HG03175 (cell line): ENCODE measurements around the gene PWP1.
"Not testable (repeated sequence)": the region's sequence is repeated elsewhere in the genome, so short reads cannot be mapped to it uniquely, and the experiment has no call there.

ENCODE experiments used
- ATAC-seq: cut with Tn5 transposase; IDR thresholded peaks from one replicate; pipeline ENCODE4 v1.9.1; 2021; ENCODE audit warnings: mild to moderate bottlenecking, moderate library complexity; ENCODE audit not compliant: unreplicated experiment

The PWP1 gene

GRCh38 chr12:107667464-107667863 lies 18.1 kb upstream of the PWP1 start:
- no peak for ATAC-seq

- ATAC-seq: no peak
Measured at GRCh38 chr12:107668320-107669098, 17.1 kb upstream of the PWP1 start.

- ATAC-seq: no peak
Measured at GRCh38 chr12:107669946-107670345, 15.7 kb upstream of the PWP1 start.

GRCh38 chr12:107670999-107671643 lies 14.5 kb upstream of the PWP1 start:
- ATAC-seq: no peak

- ATAC-seq: no peak
Measured at GRCh38 chr12:107677671-107678070, 7.9 kb upstream of the PWP1 start.

- ATAC-seq: no peak
Measured at GRCh38 chr12:107679336-107679735, 6.3 kb upstream of the PWP1 start.

- ATAC-seq: no peak
Measured at GRCh38 chr12:107681455-107681835, 4.2 kb upstream of the PWP1 start.

GRCh38 chr12:107681836-107682820 lies 3.5 kb upstream of the PWP1 start:
- no peak for ATAC-seq

- no peak for ATAC-seq
Measured at GRCh38 chr12:107684029-107684795, 1.4 kb upstream of the PWP1 start.

GRCh38 chr12:107684990-107685359 lies 624 bp upstream of the PWP1 start:
- no peak for ATAC-seq

- ATAC-seq: not testable (repeated sequence)
Measured at GRCh38 chr12:107695772-107696171, 10.2 kb downstream of the PWP1 start.

GRCh38 chr12:107702106-107702505 lies 16.5 kb downstream of the PWP1 start:
- ATAC-seq: no peak

- ATAC-seq: no peak
Measured at GRCh38 chr12:107704041-107704440, 18.4 kb downstream of the PWP1 start.

- ATAC-seq: not testable (repeated sequence)
Measured at GRCh38 chr12:107705522-107705921, 19.9 kb downstream of the PWP1 start.

- ATAC-seq: no peak
Measured at GRCh38 chr12:107715780-107716179, 30.2 kb downstream of the PWP1 start.

- ATAC-seq: no peak
Measured at GRCh38 chr12:107718606-107719005, 33.0 kb downstream of the PWP1 start.

GRCh38 chr12:107727327-107727726 lies 41.7 kb downstream of the PWP1 start:
- ATAC-seq: not testable (repeated sequence)

GRCh38 chr12:107727742-107728141 lies 42.1 kb downstream of the PWP1 start:
- ATAC-seq: not testable (repeated sequence)

GRCh38 chr12:107730618-107731341 lies 45.2 kb downstream of the PWP1 start:
- no peak for ATAC-seq

GRCh38 chr12:107731366-107731765 lies 45.8 kb downstream of the PWP1 start:
- ATAC-seq: no peak
